ENCODE measurements around the gene TRIM8.

- TF ChIP-seq POLR2A (IDR thresholded peaks at IDR 0.05; ENCODE audit: low read length) = no peak
- no peak for TF ChIP-seq GATA1 (IDR thresholded peaks at IDR 0.05; ENCODE audit: low read depth, low read length)
Observed at GRCh38 chr10:102682416-102682815, 38.1 kb downstream of the TRIM8 start.
